HFFc6 (cell line): Measurements from ENCODE around the gene GPR25. TPM values are rescaled to one million over a fixed set of nuclear protein-coding genes. Genes with fewer than 3 reads are reported as not detected.

Experiments used
- DNase-seq: peaks from one replicate; pipeline ENCODE4 v3.0.0-alpha.2; 2018
- H3K27ac Mint-ChIP-seq: 2 replicates; pipeline ENCODE4 v1.8.0; 2020; ENCODE audit warnings: mild to moderate bottlenecking, mixed read lengths
- H3K27me3 Mint-ChIP-seq: 2 replicates; pipeline ENCODE4 v1.8.0; 2021; ENCODE audit warnings: mild to moderate bottlenecking, moderate library complexity, mixed read lengths; ENCODE audit not compliant: insufficient read depth
- H3K36me3 Mint-ChIP-seq: 2 replicates; pipeline ENCODE4 v1.8.0; 2021; ENCODE audit warnings: low read depth, mixed read lengths
- H3K4me1 Mint-ChIP-seq: 2 replicates; pipeline ENCODE4 v1.8.0; 2020; ENCODE audit warnings: low read depth, mixed read lengths
- H3K4me3 Mint-ChIP-seq: 2 replicates; pipeline ENCODE4 v1.8.0; 2020; ENCODE audit warnings: mild to moderate bottlenecking, moderate library complexity, mixed read lengths
- H3K9me3 Mint-ChIP-seq: 2 replicates; pipeline ENCODE4 v1.8.0; 2020; ENCODE audit warnings: mild to moderate bottlenecking, mixed read lengths
- total RNA-seq, 6 experiments: library from RNA; stranded (reverse); fragmentation: NEBNext Ultra II Directional; extraction: Animal tissue kit (Norgen Biotek cat#: 25700); gene quantifications; 2 replicates in 1 of 6; 3 replicates in 5 of 6; pipeline ENCODE4 v1.2.3, GENCODE V29; 2021
- TF ChIP-seq, protein P1 (sequence below): fragments of 200-600 bp; sonication (generic); IDR thresholded peaks from 2 replicates; pipeline ENCODE4 v1.5.0; 2021; ENCODE audit warnings: antibody characterized with exemption, mild to moderate bottlenecking

The GPR25 gene
- total RNA-seq, 6 experiments from 2014 or later = not detected

- H3K36me3 Mint-ChIP-seq = no peaks in the 10 kb centered on the region
- no peak overlapping the region for H3K4me3 Mint-ChIP-seq
- H3K27ac Mint-ChIP-seq = no peak overlapping the region
These were observed 15.1 kb downstream of the GPR25 start for GRCh38 chr1:200887772-200888348.

DNA sequence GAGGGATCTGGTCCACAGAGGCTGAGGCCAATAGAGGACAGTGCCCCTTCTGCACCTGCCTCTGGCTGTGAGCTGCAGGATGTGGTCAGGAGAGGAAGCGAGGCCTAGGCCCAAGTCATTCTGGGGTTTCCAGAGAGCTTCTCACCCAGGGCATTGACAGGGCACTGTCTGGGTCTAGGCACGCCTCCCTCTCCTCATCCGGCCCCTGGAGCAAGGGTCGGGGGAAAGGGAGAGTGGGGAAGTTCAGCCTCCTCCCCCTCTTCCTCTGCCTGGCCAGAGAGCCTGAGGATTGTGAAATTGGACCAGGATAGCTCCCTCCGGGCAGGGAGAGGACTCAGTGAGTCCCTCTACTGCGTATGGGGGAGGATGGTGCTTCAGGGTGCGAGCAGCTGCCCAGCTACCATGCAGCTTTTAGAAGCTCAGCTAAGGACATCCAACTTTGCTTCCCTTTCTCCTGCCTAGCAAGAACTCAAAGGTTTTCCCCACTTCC, 15.6 kb downstream of the GPR25 start:
- no peaks in the 10 kb centered on the region for H3K36me3 Mint-ChIP-seq
- H3K4me1 Mint-ChIP-seq = peaks cover 14% of the 10 kb centered on the region; the same call in 1 of the 2 replicates
- DNase-seq = no peak

More at GRCh38 chr1:200887772-200888348, 15.1 kb downstream of the GPR25 start:
- Mint-ChIP-seq H3K27me3 (peaks cover 46% of the 10 kb centered on the region), H3K4me1 (peaks cover 14% of the 10 kb centered on the region; the same call in 1 of the 2 replicates), H3K9me3 (no peaks in the 10 kb centered on the region)
- no peak for DNase-seq
- TF ChIP-seq, protein P1, sequence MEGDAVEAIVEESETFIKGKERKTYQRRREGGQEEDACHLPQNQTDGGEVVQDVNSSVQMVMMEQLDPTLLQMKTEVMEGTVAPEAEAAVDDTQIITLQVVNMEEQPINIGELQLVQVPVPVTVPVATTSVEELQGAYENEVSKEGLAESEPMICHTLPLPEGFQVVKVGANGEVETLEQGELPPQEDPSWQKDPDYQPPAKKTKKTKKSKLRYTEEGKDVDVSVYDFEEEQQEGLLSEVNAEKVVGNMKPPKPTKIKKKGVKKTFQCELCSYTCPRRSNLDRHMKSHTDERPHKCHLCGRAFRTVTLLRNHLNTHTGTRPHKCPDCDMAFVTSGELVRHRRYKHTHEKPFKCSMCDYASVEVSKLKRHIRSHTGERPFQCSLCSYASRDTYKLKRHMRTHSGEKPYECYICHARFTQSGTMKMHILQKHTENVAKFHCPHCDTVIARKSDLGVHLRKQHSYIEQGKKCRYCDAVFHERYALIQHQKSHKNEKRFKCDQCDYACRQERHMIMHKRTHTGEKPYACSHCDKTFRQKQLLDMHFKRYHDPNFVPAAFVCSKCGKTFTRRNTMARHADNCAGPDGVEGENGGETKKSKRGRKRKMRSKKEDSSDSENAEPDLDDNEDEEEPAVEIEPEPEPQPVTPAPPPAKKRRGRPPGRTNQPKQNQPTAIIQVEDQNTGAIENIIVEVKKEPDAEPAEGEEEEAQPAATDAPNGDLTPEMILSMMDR = no peak

DNA sequence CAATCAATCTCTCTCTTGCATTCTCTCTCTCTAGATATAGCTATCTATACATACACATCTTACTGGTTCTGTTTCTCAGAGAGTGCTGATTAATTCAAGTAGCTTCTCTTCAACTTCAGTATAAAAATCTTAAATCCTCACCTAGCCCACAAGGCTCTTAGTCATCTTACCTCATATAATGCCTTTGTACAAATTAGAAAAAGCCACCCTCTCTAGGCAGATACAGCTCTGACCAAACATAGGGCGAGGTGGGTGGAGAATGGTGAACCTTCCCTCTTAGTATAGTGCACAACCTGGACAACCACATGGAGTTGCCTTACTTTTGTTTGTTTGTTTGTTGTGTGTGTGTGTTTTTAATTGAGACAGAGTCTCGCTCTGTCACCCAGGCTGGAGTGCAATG, 16.8 kb downstream of the GPR25 start:
- H3K9me3 Mint-ChIP-seq = no peaks in the 10 kb centered on the region
- TF ChIP-seq, protein P1 = no peak
- H3K27ac Mint-ChIP-seq = no peak overlapping the region
- no peak for DNase-seq
- peaks cover 56% of the 10 kb centered on the region for H3K27me3 Mint-ChIP-seq
- H3K4me1 Mint-ChIP-seq = peaks cover 14% of the 10 kb centered on the region; the same call in 1 of the 2 replicates
- no peaks in the 10 kb centered on the region for H3K36me3 Mint-ChIP-seq
- no peak overlapping the region for H3K4me3 Mint-ChIP-seq

More for the DNA sequence above, 15.6 kb downstream of the GPR25 start:
- Mint-ChIP-seq H3K27ac (no peak overlapping the region), H3K9me3 (no peaks in the 10 kb centered on the region), H3K27me3 (peaks cover 48% of the 10 kb centered on the region), H3K4me3 (no peak overlapping the region)
- TF ChIP-seq, protein P1 = no peak

GRCh38 chr1:200890027-200890426, 17.2 kb downstream of the GPR25 start:
- peaks cover 56% of the 10 kb centered on the region for H3K27me3 Mint-ChIP-seq
- no peak overlapping the region for H3K27ac Mint-ChIP-seq
- no peak for DNase-seq
- H3K9me3 Mint-ChIP-seq = no peaks in the 10 kb centered on the region
- TF ChIP-seq, protein P1 = no peak
- H3K36me3 Mint-ChIP-seq = no peaks in the 10 kb centered on the region
- peaks cover 14% of the 10 kb centered on the region; the same call in 1 of the 2 replicates for H3K4me1 Mint-ChIP-seq
- H3K4me3 Mint-ChIP-seq = no peak overlapping the region

DNA sequence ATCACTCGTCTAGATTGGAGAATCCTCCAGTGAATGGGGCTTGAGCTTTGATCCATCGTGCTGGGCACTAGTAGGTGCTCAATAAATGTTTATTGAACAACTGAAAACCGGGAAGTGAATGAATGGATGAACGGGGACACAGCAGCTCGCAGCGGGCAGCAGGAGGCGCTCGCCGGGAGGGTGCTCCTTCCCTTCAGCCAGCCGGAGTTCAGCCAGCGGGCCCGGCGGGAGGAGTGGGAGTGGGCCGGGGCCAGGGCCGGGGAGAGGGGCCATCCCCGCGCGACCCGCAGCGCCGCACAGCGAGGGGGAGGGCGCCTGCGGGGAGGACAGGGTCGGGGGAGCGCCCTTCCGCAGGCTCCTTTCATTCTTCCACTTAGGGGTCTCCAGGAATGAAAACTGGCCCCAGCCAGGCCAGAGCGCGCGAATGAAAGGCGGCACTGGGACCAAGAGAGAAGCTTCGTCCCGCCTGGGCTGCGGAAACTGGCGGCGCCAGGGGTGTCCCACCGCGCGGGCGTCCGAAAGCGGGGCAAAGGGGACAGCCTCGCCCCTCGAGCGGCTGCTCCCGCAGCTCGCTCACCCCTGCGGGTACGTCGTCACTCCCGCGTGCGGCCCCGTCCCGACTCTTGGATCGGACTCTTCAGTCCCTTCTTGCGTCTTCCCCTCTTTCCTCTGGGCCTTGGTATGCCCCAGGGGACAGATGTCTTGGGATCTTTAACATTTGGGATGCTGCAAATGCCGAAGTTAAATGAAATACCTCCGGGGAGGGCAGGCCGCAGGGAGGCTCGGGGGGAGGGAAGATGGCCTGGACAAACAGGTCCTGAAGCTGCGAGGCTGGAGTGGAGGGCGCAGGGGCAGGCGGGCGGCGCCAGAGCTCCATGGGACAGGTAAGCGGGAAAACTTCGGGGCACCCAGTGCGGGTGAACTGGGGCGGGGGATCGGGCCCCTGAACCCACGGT, 18.3 kb downstream of the GPR25 start:
- no peaks in the 10 kb centered on the region for H3K9me3 Mint-ChIP-seq
- no peak overlapping the region for H3K27ac Mint-ChIP-seq
- H3K36me3 Mint-ChIP-seq = no peaks in the 10 kb centered on the region
- H3K4me3 Mint-ChIP-seq = peak overlapping the region; percentile 65
- TF ChIP-seq, protein P1 = peak; percentile 60
- no peak for DNase-seq
- peaks cover 60% of the 10 kb centered on the region for H3K27me3 Mint-ChIP-seq
- H3K4me1 Mint-ChIP-seq = peaks cover 14% of the 10 kb centered on the region; the same call in 1 of the 2 replicates
